GM08714 (cell line): Measurements from ENCODE around the gene ZFYVE9.
"Not testable (repeated sequence)": the region's sequence is repeated elsewhere in the genome, so short reads cannot be mapped to it uniquely, and the experiment has no call there.

ENCODE experiments used
- H3K4me3 ChIP-seq: fragments of 200-500 bp; sonication (Bioruptor generic); 2 replicates; pipeline ENCODE4 v1.5.1; 2014; ENCODE audit warnings: mild to moderate bottlenecking, low read length, inconsistent platforms
- ZNF274 ChIP-seq: IDR thresholded peaks from 2 replicates; pipeline ENCODE4 v1.6.1; 2012; ENCODE audit warnings: mild to moderate bottlenecking, low read depth, low read length

The ZFYVE9 gene, protein sequence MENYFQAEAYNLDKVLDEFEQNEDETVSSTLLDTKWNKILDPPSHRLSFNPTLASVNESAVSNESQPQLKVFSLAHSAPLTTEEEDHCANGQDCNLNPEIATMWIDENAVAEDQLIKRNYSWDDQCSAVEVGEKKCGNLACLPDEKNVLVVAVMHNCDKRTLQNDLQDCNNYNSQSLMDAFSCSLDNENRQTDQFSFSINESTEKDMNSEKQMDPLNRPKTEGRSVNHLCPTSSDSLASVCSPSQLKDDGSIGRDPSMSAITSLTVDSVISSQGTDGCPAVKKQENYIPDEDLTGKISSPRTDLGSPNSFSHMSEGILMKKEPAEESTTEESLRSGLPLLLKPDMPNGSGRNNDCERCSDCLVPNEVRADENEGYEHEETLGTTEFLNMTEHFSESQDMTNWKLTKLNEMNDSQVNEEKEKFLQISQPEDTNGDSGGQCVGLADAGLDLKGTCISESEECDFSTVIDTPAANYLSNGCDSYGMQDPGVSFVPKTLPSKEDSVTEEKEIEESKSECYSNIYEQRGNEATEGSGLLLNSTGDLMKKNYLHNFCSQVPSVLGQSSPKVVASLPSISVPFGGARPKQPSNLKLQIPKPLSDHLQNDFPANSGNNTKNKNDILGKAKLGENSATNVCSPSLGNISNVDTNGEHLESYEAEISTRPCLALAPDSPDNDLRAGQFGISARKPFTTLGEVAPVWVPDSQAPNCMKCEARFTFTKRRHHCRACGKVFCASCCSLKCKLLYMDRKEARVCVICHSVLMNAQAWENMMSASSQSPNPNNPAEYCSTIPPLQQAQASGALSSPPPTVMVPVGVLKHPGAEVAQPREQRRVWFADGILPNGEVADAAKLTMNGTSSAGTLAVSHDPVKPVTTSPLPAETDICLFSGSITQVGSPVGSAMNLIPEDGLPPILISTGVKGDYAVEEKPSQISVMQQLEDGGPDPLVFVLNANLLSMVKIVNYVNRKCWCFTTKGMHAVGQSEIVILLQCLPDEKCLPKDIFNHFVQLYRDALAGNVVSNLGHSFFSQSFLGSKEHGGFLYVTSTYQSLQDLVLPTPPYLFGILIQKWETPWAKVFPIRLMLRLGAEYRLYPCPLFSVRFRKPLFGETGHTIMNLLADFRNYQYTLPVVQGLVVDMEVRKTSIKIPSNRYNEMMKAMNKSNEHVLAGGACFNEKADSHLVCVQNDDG (N-terminal part only)

GRCh38 chr1:52141513-52142219, at the start of gene ZFYVE9:
ZFYVE9 (plus strand) TSS chr1:52142089; CDS start chr1:52233207, 91,118 bp downstream.
- TF ChIP-seq ZNF274: no peak
- H3K4me3 ChIP-seq: peak within 1 kb of the TSS; percentile 62

- not testable (repeated sequence) for H3K4me3 ChIP-seq
Observed at GRCh38 chr1:52094300-52094699, 47.6 kb upstream of the ZFYVE9 start.

GRCh38 chr1:52096216-52096615, 45.7 kb upstream of the ZFYVE9 start:
- TF ChIP-seq ZNF274: no peak
- no peak overlapping the region for H3K4me3 ChIP-seq

DNA sequence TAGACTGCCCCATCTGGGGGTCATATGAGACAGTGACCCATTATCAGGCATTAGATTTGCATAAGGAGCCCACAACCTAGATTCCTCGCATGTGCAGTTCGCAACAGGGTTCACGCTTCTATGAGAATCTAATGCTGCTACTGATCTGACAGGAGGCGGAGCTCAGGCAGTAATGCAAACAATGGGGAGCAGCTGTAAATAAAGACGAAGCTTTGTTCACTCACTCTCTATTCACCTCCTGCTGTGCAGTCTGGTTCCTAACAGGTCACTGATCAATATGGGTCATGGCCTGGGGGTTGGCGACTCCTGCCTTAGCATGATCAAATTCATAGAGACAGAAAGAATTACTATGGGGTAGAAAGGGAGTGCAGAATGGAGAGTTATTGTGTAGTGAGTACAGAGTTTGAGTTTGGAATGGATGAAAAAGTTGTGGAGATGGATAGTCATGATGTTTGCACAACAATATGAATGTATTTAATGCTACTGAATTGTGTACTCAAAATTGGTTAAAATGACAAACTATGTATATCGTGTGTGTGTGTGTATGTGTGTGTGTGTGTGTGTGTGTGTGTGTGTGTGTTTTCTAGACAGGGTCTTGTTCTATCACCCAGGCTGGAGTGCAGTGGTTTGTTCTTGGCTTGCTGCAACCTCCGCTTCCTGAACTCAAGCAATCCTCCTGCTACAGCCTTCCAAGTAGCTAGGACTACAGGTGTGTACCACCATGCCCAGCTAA, 43.6 kb upstream of the ZFYVE9 start:
- no peak for TF ChIP-seq ZNF274

DNA sequence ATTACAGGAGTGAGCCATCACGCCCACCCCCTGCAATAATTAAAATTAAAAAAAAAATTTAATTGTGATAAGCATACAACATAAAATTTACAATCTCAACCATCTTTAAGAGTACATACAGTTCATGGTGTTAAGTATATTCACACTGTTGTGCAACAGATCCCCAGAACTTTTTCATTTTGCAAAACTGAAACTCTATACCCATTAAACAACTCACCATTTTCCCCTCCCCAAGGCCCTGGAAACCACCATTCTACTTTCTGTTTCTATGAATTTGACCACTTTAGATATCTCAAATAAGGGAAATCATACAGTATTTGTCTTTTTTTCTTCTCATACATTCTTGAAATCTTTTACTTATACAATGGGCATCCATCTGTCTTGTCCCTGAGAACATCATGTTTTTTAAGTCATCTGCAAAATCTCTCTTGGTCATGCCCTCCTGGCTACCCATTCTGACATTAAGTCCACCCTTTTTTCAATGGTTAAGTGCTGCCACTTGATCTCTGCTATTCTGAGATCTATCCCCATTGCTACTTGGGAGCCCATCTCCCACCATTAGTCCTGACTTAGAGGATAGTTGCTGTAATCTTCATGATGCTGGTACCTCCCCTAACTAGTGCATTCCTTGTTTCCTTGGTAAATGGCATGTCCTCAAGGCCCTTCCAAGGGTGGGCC, 39.4 kb upstream of the ZFYVE9 start:
- TF ChIP-seq ZNF274: no peak
- H3K4me3 ChIP-seq: no peak overlapping the region

More for the DNA sequence above, 43.6 kb upstream of the ZFYVE9 start:
- H3K4me3 ChIP-seq: no peak overlapping the region

- no peak for TF ChIP-seq ZNF274
- no peak overlapping the region for H3K4me3 ChIP-seq
Observed at GRCh38 chr1:52111492-52111891, 30.4 kb upstream of the ZFYVE9 start.

GRCh38 chr1:52112489-52112888, 29.4 kb upstream of the ZFYVE9 start:
- no peak overlapping the region for H3K4me3 ChIP-seq
- no peak for TF ChIP-seq ZNF274

DNA sequence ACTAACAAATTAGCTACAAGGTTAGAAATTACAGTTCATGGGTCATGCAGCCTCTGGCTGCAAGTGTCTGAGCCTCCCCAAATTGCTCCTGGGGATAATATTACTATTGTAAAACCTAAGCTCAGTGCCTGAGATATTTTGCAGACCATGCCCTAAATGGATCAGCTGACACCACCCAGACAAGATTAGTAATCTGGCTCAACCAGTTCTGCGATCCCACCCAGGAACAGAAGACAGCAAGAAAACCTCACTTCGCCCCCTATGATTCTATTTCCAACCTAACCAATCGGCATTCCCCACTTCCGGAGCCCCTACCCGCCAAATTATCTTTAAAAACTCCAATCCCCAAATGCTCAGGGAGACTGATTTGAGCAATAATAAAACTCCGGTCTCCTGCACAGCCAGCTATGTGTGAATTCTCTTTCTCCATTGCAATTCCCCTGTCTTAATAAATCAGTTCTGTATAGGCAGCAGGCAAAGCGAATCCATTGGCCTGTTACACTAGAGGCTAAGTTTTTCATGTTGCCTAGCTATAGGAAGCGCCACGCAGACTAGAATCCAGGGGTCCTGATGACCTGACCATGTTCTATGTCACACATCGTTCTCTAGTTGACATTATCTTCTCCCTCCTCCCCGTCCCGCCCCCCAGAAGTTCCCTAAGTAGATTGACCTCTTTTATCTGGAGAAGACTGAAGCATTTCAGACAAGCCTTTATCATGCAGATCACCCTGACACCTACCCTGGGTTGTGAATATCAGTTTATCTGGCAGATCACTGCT, 22.4 kb upstream of the ZFYVE9 start:
- no peak overlapping the region for H3K4me3 ChIP-seq
- TF ChIP-seq ZNF274: no peak

DNA sequence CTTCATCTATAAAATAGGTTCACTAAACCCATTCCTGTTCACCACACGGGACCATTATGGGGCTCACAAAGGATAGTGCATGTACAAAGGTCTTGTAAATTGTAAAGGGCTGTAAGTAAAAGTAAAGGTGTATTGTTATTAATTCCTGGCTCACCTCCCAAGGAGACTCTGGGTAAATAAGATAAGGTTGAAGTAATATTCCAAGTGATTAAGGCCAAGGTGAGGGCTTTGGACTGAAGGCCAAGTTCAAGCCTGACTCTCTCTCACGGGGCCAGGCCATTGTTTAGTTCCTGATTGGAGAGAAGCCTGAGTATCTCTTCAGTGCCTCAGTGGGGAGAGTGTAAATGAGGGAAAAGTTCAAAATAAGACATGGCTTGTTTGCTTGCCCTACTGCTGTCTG, 19.5 kb upstream of the ZFYVE9 start:
- TF ChIP-seq ZNF274: no peak

DNA sequence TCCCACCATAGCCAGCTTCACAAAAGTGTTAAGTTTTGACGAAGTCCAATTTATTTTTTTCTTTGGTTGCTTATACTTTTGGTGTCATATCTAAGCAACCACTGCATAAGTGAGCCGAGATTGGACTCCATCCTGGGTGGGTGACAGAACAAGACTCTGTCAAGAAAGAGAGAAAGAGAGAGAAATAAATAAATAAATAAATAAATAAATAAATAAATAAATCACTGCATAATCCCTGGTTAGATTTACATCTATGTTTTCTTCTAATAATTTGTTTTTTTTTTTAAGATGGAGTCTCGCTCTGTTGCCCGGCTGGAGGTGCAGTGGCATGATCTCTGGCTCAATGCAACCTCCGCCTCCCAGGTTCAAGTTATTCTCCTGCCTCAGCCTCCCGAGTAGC, 18.3 kb upstream of the ZFYVE9 start:
- no peak overlapping the region for H3K4me3 ChIP-seq
- TF ChIP-seq ZNF274: no peak

More for the DNA sequence above, 19.5 kb upstream of the ZFYVE9 start:
- H3K4me3 ChIP-seq: no peak overlapping the region

GRCh38 chr1:52125736-52126359, 16.0 kb upstream of the ZFYVE9 start:
- no peak overlapping the region for H3K4me3 ChIP-seq
- no peak for TF ChIP-seq ZNF274
